GM23338 (cell line): ENCODE measurements around the gene WDR75. TPM values are rescaled to one million over a fixed set of nuclear protein-coding genes. Genes with fewer than 3 reads are reported as not detected.

Experiments
- ATAC-seq: fragments of 200-7000 bp; cut with Tn5 transposase; 3 replicates; pipeline ENCODE4 v1.9.1; 2020
- DNase-seq: peaks from one replicate; pipeline ENCODE4 v3.0.0-alpha.2; 2015; ENCODE audit warnings: low spot score
- H2AFZ ChIP-seq: fragments of 200-600 bp; sonication (generic); 2 replicates; pipeline ENCODE4 v1.8.0; 2016; ENCODE audit warnings: antibody characterized with exemption, mild to moderate bottlenecking, moderate library complexity
- H3F3A ChIP-seq: fragments of 200-600 bp; sonication (generic); replicated peaks from 2 replicates; pipeline ENCODE4 v1.8.0; 2017; ENCODE audit warnings: antibody characterized with exemption, mixed run types, low read depth
- H3K27ac ChIP-seq: fragments of 200-600 bp; sonication (generic); 2 replicates; pipeline ENCODE4 v1.6.1; 2016; ENCODE audit warnings: low read depth
- H3K27me3 ChIP-seq: fragments of 200-600 bp; sonication (generic); 2 replicates; pipeline ENCODE4 v1.8.0; 2016; ENCODE audit warnings: mild to moderate bottlenecking, mixed run types, moderate library complexity; ENCODE audit not compliant: insufficient read depth
- H3K36me3 ChIP-seq: fragments of 200-600 bp; sonication (generic); 2 replicates; pipeline ENCODE4 v1.8.0; 2016; ENCODE audit warnings: mild to moderate bottlenecking; ENCODE audit not compliant: insufficient read depth
- H3K4me1 ChIP-seq: fragments of 200-600 bp; sonication (generic); 2 replicates; pipeline ENCODE4 v1.8.0; 2016; ENCODE audit warnings: mild to moderate bottlenecking, moderate library complexity; ENCODE audit not compliant: insufficient read depth
- H3K4me2 ChIP-seq: fragments of 200-600 bp; sonication (generic); 2 replicates; pipeline ENCODE4 v1.7.1; 2017; ENCODE audit warnings: mixed run types
- H3K4me3 ChIP-seq: fragments of 200-600 bp; sonication (generic); 2 replicates; pipeline ENCODE4 v1.6.1; 2016; ENCODE audit warnings: mixed run types
- H3K79me2 ChIP-seq: fragments of 200-600 bp; sonication (generic); replicated peaks from 2 replicates; pipeline ENCODE4 v1.8.0; 2017; ENCODE audit warnings: mild to moderate bottlenecking; ENCODE audit not compliant: insufficient read depth
- H3K9me2 ChIP-seq: fragments of 200-600 bp; sonication (generic); 2 replicates; pipeline ENCODE4 v1.8.0; 2017; ENCODE audit not compliant: insufficient read depth
- H4K20me1 ChIP-seq: fragments of 200-600 bp; sonication (generic); replicated peaks from 2 replicates; pipeline ENCODE4 v1.8.0; 2017; ENCODE audit warnings: mild to moderate bottlenecking; ENCODE audit not compliant: insufficient read depth
- H3K27ac Mint-ChIP-seq: 2 replicates; pipeline ENCODE4 v1.8.0; 2020; ENCODE audit warnings: inconsistent platforms, mild to moderate bottlenecking, moderate library complexity, mixed read lengths
- H3K27me3 Mint-ChIP-seq: 3 replicates; pipeline ENCODE4 v1.8.0; 2022; ENCODE audit warnings: low read depth, mild to moderate bottlenecking, moderate library complexity, mixed read lengths, inconsistent platforms; ENCODE audit not compliant: insufficient read depth, poor library complexity
- H3K36me3 Mint-ChIP-seq: 3 replicates; pipeline ENCODE4 v1.8.0; 2021; ENCODE audit warnings: low read depth, mild to moderate bottlenecking, inconsistent platforms, moderate library complexity, mixed read lengths
- H3K4me1 Mint-ChIP-seq: 3 replicates; pipeline ENCODE4 v1.8.0; 2020; ENCODE audit warnings: mild to moderate bottlenecking, inconsistent platforms, mixed read lengths
- H3K4me3 Mint-ChIP-seq: 3 replicates; pipeline ENCODE4 v1.8.0; 2021; ENCODE audit warnings: moderate library complexity, mild to moderate bottlenecking, inconsistent platforms, mixed read lengths
- H3K9me3 Mint-ChIP-seq: 3 replicates; pipeline ENCODE4 v1.8.0; 2020; ENCODE audit warnings: moderate library complexity, mild to moderate bottlenecking, inconsistent platforms, mixed read lengths
- CTCF ChIP-seq, 2 experiments: fragments of 200-600 bp in 1 of 2; sonication (generic) in 1 of 2; conservative IDR thresholded peaks; 2 replicates each; pipeline versions ENCODE4 v1.5.1 to v1.6.1; 2016 to 2017; ENCODE audit warnings: antibody characterized with exemption in 2 of 2, low read depth in 2 of 2, mild to moderate bottlenecking in 2 of 2, moderate library complexity in 1 of 2
- EZH2 ChIP-seq: fragments of 200-600 bp; sonication (generic); IDR thresholded peaks from one replicate; pipeline ENCODE4 v1.8.0; 2017; ENCODE audit warnings: antibody characterized with exemption, mild to moderate bottlenecking, low read depth; ENCODE audit not compliant: unreplicated experiment
- NANOG ChIP-seq: IDR thresholded peaks from 2 replicates; pipeline ENCODE4 v1.6.1; 2016; ENCODE audit warnings: antibody characterized with exemption, borderline replicate concordance
- ZNF114 ChIP-seq: fragments of 250-450 bp; sonication (Bioruptor Pico); IDR thresholded peaks from 2 replicates; pipeline ENCODE4 v1.5.0; 2020; ENCODE audit warnings: mild to moderate bottlenecking, moderate library complexity
- polyA plus RNA-seq: library from polyadenylated mRNA; unstranded; fragments of >200 nt; fragmentation: Nextera tagmentation; extraction: Ambion mirVana; gene quantifications from 2 replicates; pipeline ENCODE4 v1.2.1, GENCODE V29; 2016
- total RNA-seq: library from RNA; depleted of rRNA; stranded (reverse); fragments of >200 nt; shearing (Covaris generic); gene quantifications from 2 replicates; pipeline ENCODE4 v1.2.3, GENCODE V29; 2014
- TF ChIP-seq, protein P1 (sequence below): fragments of 250-450 bp; sonication (Bioruptor Pico); IDR thresholded peaks from 2 replicates; pipeline ENCODE4 v1.5.0; 2020; ENCODE audit warnings: mild to moderate bottlenecking, moderate library complexity

The WDR75 gene
- total and polyA plus RNA-seq, 2 experiments from 2014 or later: 57.2 to 80.9 TPM

GRCh38 chr2:189517847-189518535, 76.7 kb downstream of the WDR75 start (continued):
- TF ChIP-seq, protein P1, sequence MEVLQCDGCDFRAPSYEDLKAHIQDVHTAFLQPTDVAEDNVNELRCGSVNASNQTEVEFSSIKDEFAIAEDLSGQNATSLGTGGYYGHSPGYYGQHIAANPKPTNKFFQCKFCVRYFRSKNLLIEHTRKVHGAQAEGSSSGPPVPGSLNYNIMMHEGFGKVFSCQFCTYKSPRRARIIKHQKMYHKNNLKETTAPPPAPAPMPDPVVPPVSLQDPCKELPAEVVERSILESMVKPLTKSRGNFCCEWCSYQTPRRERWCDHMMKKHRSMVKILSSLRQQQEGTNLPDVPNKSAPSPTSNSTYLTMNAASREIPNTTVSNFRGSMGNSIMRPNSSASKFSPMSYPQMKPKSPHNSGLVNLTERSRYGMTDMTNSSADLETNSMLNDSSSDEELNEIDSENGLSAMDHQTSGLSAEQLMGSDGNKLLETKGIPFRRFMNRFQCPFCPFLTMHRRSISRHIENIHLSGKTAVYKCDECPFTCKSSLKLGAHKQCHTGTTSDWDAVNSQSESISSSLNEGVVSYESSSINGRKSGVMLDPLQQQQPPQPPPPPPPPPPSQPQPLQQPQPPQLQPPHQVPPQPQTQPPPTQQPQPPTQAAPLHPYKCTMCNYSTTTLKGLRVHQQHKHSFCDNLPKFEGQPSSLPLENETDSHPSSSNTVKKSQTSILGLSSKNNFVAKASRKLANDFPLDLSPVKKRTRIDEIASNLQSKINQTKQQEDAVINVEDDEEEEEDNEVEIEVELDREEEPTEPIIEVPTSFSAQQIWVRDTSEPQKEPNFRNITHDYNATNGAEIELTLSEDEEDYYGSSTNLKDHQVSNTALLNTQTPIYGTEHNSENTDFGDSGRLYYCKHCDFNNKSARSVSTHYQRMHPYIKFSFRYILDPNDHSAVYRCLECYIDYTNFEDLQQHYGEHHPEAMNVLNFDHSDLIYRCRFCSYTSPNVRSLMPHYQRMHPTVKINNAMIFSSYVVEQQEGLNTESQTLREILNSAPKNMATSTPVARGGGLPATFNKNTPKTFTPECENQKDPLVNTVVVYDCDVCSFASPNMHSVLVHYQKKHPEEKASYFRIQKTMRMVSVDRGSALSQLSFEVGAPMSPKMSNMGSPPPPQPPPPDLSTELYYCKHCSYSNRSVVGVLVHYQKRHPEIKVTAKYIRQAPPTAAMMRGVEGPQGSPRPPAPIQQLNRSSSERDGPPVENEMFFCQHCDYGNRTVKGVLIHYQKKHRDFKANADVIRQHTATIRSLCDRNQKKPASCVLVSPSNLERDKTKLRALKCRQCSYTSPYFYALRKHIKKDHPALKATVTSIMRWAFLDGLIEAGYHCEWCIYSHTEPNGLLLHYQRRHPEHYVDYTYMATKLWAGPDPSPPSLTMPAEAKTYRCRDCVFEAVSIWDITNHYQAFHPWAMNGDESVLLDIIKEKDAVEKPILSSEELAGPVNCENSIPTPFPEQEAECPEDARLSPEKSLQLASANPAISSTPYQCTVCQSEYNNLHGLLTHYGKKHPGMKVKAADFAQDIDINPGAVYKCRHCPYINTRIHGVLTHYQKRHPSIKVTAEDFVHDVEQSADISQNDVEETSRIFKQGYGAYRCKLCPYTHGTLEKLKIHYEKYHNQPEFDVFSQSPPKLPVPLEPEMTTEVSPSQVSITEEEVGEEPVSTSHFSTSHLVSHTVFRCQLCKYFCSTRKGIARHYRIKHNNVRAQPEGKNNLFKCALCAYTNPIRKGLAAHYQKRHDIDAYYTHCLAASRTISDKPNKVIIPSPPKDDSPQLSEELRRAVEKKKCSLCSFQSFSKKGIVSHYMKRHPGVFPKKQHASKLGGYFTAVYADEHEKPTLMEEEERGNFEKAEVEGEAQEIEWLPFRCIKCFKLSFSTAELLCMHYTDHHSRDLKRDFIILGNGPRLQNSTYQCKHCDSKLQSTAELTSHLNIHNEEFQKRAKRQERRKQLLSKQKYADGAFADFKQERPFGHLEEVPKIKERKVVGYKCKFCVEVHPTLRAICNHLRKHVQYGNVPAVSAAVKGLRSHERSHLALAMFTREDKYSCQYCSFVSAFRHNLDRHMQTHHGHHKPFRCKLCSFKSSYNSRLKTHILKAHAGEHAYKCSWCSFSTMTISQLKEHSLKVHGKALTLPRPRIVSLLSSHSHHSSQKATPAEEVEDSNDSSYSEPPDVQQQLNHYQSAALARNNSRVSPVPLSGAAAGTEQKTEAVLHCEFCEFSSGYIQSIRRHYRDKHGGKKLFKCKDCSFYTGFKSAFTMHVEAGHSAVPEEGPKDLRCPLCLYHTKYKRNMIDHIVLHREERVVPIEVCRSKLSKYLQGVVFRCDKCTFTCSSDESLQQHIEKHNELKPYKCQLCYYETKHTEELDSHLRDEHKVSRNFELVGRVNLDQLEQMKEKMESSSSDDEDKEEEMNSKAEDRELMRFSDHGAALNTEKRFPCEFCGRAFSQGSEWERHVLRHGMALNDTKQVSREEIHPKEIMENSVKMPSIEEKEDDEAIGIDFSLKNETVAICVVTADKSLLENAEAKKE (CRISPR knock-in tag): no peak
- TF ChIP-seq NANOG (no peak), EZH2 (no peak)

- H3K9me2 ChIP-seq: no peaks in the 10 kb centered on the region
- no peaks in the 10 kb centered on the region for H3K4me1 ChIP-seq
- no peak overlapping the region for H3K4me3 Mint-ChIP-seq
- TF ChIP-seq ZNF114 (CRISPR knock-in tag) (no peak), CTCF (conservative IDR thresholded peaks at IDR 0.05; ENCODE audit: low read depth in 2 of 2) (peak in 1 of 2 experiments; percentile 43; a peak in 2 of 4 replicates)
- ATAC-seq (peak; percentile 89), DNase-seq (peak; percentile 18)
- H3F3A ChIP-seq: no peaks in the 10 kb centered on the region
- H3K36me3 ChIP-seq: no peaks in the 10 kb centered on the region
- no peak overlapping the region for H2AFZ ChIP-seq
- no peaks in the 10 kb centered on the region for H3K79me2 ChIP-seq
- H3K27me3 Mint-ChIP-seq: peaks cover 3% of the 10 kb centered on the region
- no peak overlapping the region for H3K4me3 ChIP-seq
- H3K27ac ChIP-seq: no peak overlapping the region
- peaks cover 5% of the 10 kb centered on the region for H3K4me1 Mint-ChIP-seq
- H3K27me3 ChIP-seq: no peaks in the 10 kb centered on the region
- H3K27ac Mint-ChIP-seq: no peak overlapping the region
- no peak overlapping the region for H3K4me2 ChIP-seq
- H3K9me3 Mint-ChIP-seq: no peaks in the 10 kb centered on the region
- H3K36me3 Mint-ChIP-seq: no peaks in the 10 kb centered on the region
- H4K20me1 ChIP-seq: no peaks in the 10 kb centered on the region
Observed at GRCh38 chr2:189519631-189520387, 78.5 kb downstream of the WDR75 start.
